Stimulated activated CD4-positive, alpha-beta T cell treated with anti-CD3 and anti-CD28 coated beads, Interleukin-2, amount 100 ng/mL, for 4 hours (primary cell): Measurements from ENCODE around the gene MEGF10.
"Not testable (repeated sequence)": the region's sequence is repeated elsewhere in the genome, so short reads cannot be mapped to it uniquely, and the experiment has no call there.

Source experiments
- DNase-seq: peaks from one replicate; pipeline ENCODE4 v3.0.0-alpha.2; 2020; ENCODE audit warnings: low read depth

MEGF10 gene

GRCh38 chr5:127290019-127290945 is at the start of gene MEGF10:
MEGF10 (plus strand) TSS chr5:127290796; CDS start chr5:127331309, 40,513 bp downstream.
- no peak for DNase-seq

- no peak for DNase-seq
Measured at GRCh38 chr5:127243011-127243410, 47.6 kb upstream of the MEGF10 start.

GRCh38 chr5:127254729-127255284 is 35.8 kb upstream of the MEGF10 start:
- no peak for DNase-seq

- no peak for DNase-seq
Measured at GRCh38 chr5:127256886-127257597, 33.6 kb upstream of the MEGF10 start.

- DNase-seq: no peak
Measured at GRCh38 chr5:127260686-127261085, 29.9 kb upstream of the MEGF10 start.

- DNase-seq: not testable (repeated sequence)
Measured at GRCh38 chr5:127265473-127265872, 25.1 kb upstream of the MEGF10 start.

GRCh38 chr5:127268342-127268741 is 22.3 kb upstream of the MEGF10 start:
- not testable (repeated sequence) for DNase-seq

GRCh38 chr5:127270713-127271112 is 19.9 kb upstream of the MEGF10 start:
- DNase-seq: not testable (repeated sequence)

- no peak for DNase-seq
Measured at GRCh38 chr5:127275641-127276193, 14.9 kb upstream of the MEGF10 start.

GRCh38 chr5:127280491-127281220 is 9.9 kb upstream of the MEGF10 start:
- no peak for DNase-seq

GRCh38 chr5:127281609-127282008 is 9.0 kb upstream of the MEGF10 start:
- DNase-seq: no peak

- DNase-seq: no peak
Measured at GRCh38 chr5:127288676-127289075, 1.9 kb upstream of the MEGF10 start.

- no peak for DNase-seq
Measured at GRCh38 chr5:127290946-127291693, 524 bp downstream of the MEGF10 start.

GRCh38 chr5:127292030-127292735 is 1.6 kb downstream of the MEGF10 start:
- no peak for DNase-seq

- no peak for DNase-seq
Measured at GRCh38 chr5:127293373-127293772, 2.8 kb downstream of the MEGF10 start.

- DNase-seq: no peak
Measured at GRCh38 chr5:127294829-127295228, 4.2 kb downstream of the MEGF10 start.

- DNase-seq: no peak
Measured at GRCh38 chr5:127295454-127295853, 4.9 kb downstream of the MEGF10 start.

GRCh38 chr5:127296321-127296720 is 5.7 kb downstream of the MEGF10 start:
- no peak for DNase-seq

GRCh38 chr5:127296894-127297293 is 6.3 kb downstream of the MEGF10 start:
- not testable (repeated sequence) for DNase-seq

GRCh38 chr5:127297348-127298035 is 6.9 kb downstream of the MEGF10 start:
- no peak for DNase-seq
